ENCODE results near the gene NUP188. TPM values are rescaled to one million over a fixed set of nuclear protein-coding genes. Genes with fewer than 3 reads are reported as not detected.
A peak's percentile ranks its signal among the peaks of the same experiment; 100 is the strongest.

NUP188 gene
- total and polyA plus RNA-seq, 2 donors: 19.2 to 22.0 TPM

- no peak for DNase-seq (ENCODE audit: low read depth in 6 of 9, low spot score in 9 of 9)
- no peak overlapping the region for H3K27ac ChIP-seq (ENCODE audit: low read depth in 1 of 2, low read length in 1 of 2)
- H3K4me1 ChIP-seq (ENCODE audit: control insufficient read depth in 2 of 2, insufficient read depth in 2 of 2, low read length in 2 of 2): peaks cover 14 to 24% of the 10 kb centered on the region in 2 donors
- 91% methylated on average over 6 of the region's 6 CpGs for WGBS
- H3K4me3 ChIP-seq (ENCODE audit: low read length in 2 of 2): peak overlapping the region in 1 of 2 donors; percentile 95
- H3K9me3 ChIP-seq (ENCODE audit: control insufficient read depth in 2 of 2, insufficient read depth in 1 of 2, low read length in 1 of 2): no peaks in the 10 kb centered on the region
- H3K36me3 ChIP-seq (ENCODE audit: control insufficient read depth in 2 of 2, insufficient read depth in 2 of 2, low read length in 1 of 2): peaks cover 18 to 21% of the 10 kb centered on the region in 2 donors
- no peaks in the 10 kb centered on the region for H3K27me3 ChIP-seq (ENCODE audit: control insufficient read depth in 2 of 2, insufficient read depth in 1 of 2, low read length in 1 of 2)
Measured at GRCh38 chr9:129037767-129038098, 90.2 kb downstream of the NUP188 start.

- Histone ChIP-seq H3K4me1 (ENCODE audit: control insufficient read depth in 2 of 2, insufficient read depth in 2 of 2, low read length in 2 of 2) (peaks cover 14 to 24% of the 10 kb centered on the region in 2 donors), H3K36me3 (ENCODE audit: control insufficient read depth in 2 of 2, insufficient read depth in 2 of 2, low read length in 1 of 2) (peaks cover 18 to 23% of the 10 kb centered on the region in 2 donors), H3K9me3 (ENCODE audit: control insufficient read depth in 2 of 2, insufficient read depth in 1 of 2, low read length in 1 of 2) (no peaks in the 10 kb centered on the region), H3K27me3 (ENCODE audit: control insufficient read depth in 2 of 2, insufficient read depth in 1 of 2, low read length in 1 of 2) (no peaks in the 10 kb centered on the region), H3K4me3 (ENCODE audit: low read length in 2 of 2) (no peak overlapping the region), H3K27ac (ENCODE audit: low read depth in 1 of 2, low read length in 1 of 2) (no peak overlapping the region)
- peak in 1 of 9 donors; percentile 17 for DNase-seq (ENCODE audit: low read depth in 6 of 9, low spot score in 9 of 9)
- 91% methylated on average over 8 of the region's 8 CpGs for WGBS
Measured at GRCh38 chr9:129038109-129038852, 90.8 kb downstream of the NUP188 start.

- no peak overlapping the region for H3K4me3 ChIP-seq (ENCODE audit: low read length in 2 of 2)
- H3K9me3 ChIP-seq (ENCODE audit: control insufficient read depth in 2 of 2, insufficient read depth in 1 of 2, low read length in 1 of 2): no peaks in the 10 kb centered on the region
- no peak for DNase-seq (ENCODE audit: low read depth in 6 of 9, low spot score in 9 of 9)
- H3K36me3 ChIP-seq (ENCODE audit: control insufficient read depth in 2 of 2, insufficient read depth in 2 of 2, low read length in 1 of 2): peaks cover 29 to 30% of the 10 kb centered on the region in 2 donors
- no peaks in the 10 kb centered on the region for H3K27me3 ChIP-seq (ENCODE audit: control insufficient read depth in 2 of 2, insufficient read depth in 1 of 2, low read length in 1 of 2)
- 96% methylated on average over 12 of the region's 12 CpGs for WGBS
- peaks cover 14 to 24% of the 10 kb centered on the region in 2 donors for H3K4me1 ChIP-seq (ENCODE audit: control insufficient read depth in 2 of 2, insufficient read depth in 2 of 2, low read length in 2 of 2)
- no peak overlapping the region for H3K27ac ChIP-seq (ENCODE audit: low read depth in 1 of 2, low read length in 1 of 2)
Measured at GRCh38 chr9:129040113-129040643, 92.7 kb downstream of the NUP188 start.

- H3K27ac ChIP-seq (ENCODE audit: low read depth in 1 of 2, low read length in 1 of 2): no peak overlapping the region
- WGBS: 97% methylated on average over 16 of the region's 16 CpGs
- no peak for DNase-seq (ENCODE audit: low read depth in 6 of 9, low spot score in 9 of 9)
Measured at GRCh38 chr9:129042016-129042415, 94.5 kb downstream of the NUP188 start.

GRCh38 chr9:129052592-129052991 lies 105.1 kb downstream of the NUP188 start:
- no peak overlapping the region for H3K27ac ChIP-seq (ENCODE audit: low read depth in 1 of 2, low read length in 1 of 2)
- H3K9me3 ChIP-seq (ENCODE audit: control insufficient read depth in 2 of 2, insufficient read depth in 1 of 2, low read length in 1 of 2): no peaks in the 10 kb centered on the region
- no peak overlapping the region for H3K4me3 ChIP-seq (ENCODE audit: low read length in 2 of 2)
- 96% methylated on average over 8 of the region's 8 CpGs for WGBS
- peaks cover 36 to 57% of the 10 kb centered on the region in 2 donors for H3K36me3 ChIP-seq (ENCODE audit: control insufficient read depth in 2 of 2, insufficient read depth in 2 of 2, low read length in 1 of 2)
- DNase-seq (ENCODE audit: low read depth in 6 of 9, low spot score in 9 of 9): no peak
- no peaks in the 10 kb centered on the region for H3K27me3 ChIP-seq (ENCODE audit: control insufficient read depth in 2 of 2, insufficient read depth in 1 of 2, low read length in 1 of 2)
- H3K4me1 ChIP-seq (ENCODE audit: control insufficient read depth in 2 of 2, insufficient read depth in 2 of 2, low read length in 2 of 2): no peaks in the 10 kb centered on the region

More at GRCh38 chr9:129042016-129042415, 94.5 kb downstream of the NUP188 start:
- Histone ChIP-seq H3K4me3 (ENCODE audit: low read length in 2 of 2) (no peak overlapping the region), H3K9me3 (ENCODE audit: control insufficient read depth in 2 of 2, insufficient read depth in 1 of 2, low read length in 1 of 2) (no peaks in the 10 kb centered on the region), H3K36me3 (ENCODE audit: control insufficient read depth in 2 of 2, insufficient read depth in 2 of 2, low read length in 1 of 2) (peaks cover 35 to 38% of the 10 kb centered on the region in 2 donors), H3K4me1 (ENCODE audit: control insufficient read depth in 2 of 2, insufficient read depth in 2 of 2, low read length in 2 of 2) (peaks cover 13 to 17% of the 10 kb centered on the region in 2 donors), H3K27me3 (ENCODE audit: control insufficient read depth in 2 of 2, insufficient read depth in 1 of 2, low read length in 1 of 2) (no peaks in the 10 kb centered on the region)

GRCh38 chr9:129053020-129053419 lies 105.5 kb downstream of the NUP188 start:
- no peaks in the 10 kb centered on the region for H3K27me3 ChIP-seq (ENCODE audit: control insufficient read depth in 2 of 2, insufficient read depth in 1 of 2, low read length in 1 of 2)
- H3K36me3 ChIP-seq (ENCODE audit: control insufficient read depth in 2 of 2, insufficient read depth in 2 of 2, low read length in 1 of 2): peaks cover 32 to 53% of the 10 kb centered on the region in 2 donors
- no peak overlapping the region for H3K4me3 ChIP-seq (ENCODE audit: low read length in 2 of 2)
- H3K27ac ChIP-seq (ENCODE audit: low read depth in 1 of 2, low read length in 1 of 2): no peak overlapping the region
- 97% methylated on average over 6 of the region's 6 CpGs for WGBS
- H3K9me3 ChIP-seq (ENCODE audit: control insufficient read depth in 2 of 2, insufficient read depth in 1 of 2, low read length in 1 of 2): no peaks in the 10 kb centered on the region
- no peaks in the 10 kb centered on the region for H3K4me1 ChIP-seq (ENCODE audit: control insufficient read depth in 2 of 2, insufficient read depth in 2 of 2, low read length in 2 of 2)
- no peak for DNase-seq (ENCODE audit: low read depth in 6 of 9, low spot score in 9 of 9)

GRCh38 chr9:129054163-129054851 lies 106.8 kb downstream of the NUP188 start:
- H3K9me3 ChIP-seq (ENCODE audit: control insufficient read depth in 2 of 2, insufficient read depth in 1 of 2, low read length in 1 of 2): peaks cover 0 to 5% of the 10 kb centered on the region in 2 donors
- peaks cover 27 to 48% of the 10 kb centered on the region in 2 donors for H3K36me3 ChIP-seq (ENCODE audit: control insufficient read depth in 2 of 2, insufficient read depth in 2 of 2, low read length in 1 of 2)
- no peaks in the 10 kb centered on the region for H3K4me1 ChIP-seq (ENCODE audit: control insufficient read depth in 2 of 2, insufficient read depth in 2 of 2, low read length in 2 of 2)
- H3K27ac ChIP-seq (ENCODE audit: low read depth in 1 of 2, low read length in 1 of 2): no peak overlapping the region
- WGBS: 97% methylated on average over 5 of the region's 5 CpGs
- no peak overlapping the region for H3K4me3 ChIP-seq (ENCODE audit: low read length in 2 of 2)
- no peak for DNase-seq (ENCODE audit: low read depth in 6 of 9, low spot score in 9 of 9)
- no peaks in the 10 kb centered on the region for H3K27me3 ChIP-seq (ENCODE audit: control insufficient read depth in 2 of 2, insufficient read depth in 1 of 2, low read length in 1 of 2)

Data from thymus (tissue), 11 donors.